ENCODE results near the gene RHBG.

The RHBG gene

DNA sequence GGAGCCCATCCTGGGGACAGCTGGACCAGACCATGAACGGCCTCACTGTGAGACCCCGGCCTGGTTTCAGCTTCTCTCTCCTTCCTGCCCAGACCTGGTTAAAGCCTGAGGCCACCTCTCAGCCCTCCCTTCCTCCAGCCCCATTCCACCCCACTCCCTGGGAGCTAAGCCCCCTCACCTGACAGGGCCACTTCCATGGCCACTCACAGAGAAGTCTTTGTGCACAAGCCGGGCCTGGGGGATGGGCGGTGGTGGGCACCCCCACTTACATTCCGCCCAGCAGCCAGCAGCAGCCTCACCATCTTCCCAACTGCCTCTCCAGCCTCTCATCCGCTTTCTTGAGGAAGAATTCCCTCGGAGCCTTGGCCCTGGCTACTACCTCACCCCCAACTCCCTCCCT is 40.4 kb downstream of the RHBG start:
- DNase-seq, result no peak

DNA sequence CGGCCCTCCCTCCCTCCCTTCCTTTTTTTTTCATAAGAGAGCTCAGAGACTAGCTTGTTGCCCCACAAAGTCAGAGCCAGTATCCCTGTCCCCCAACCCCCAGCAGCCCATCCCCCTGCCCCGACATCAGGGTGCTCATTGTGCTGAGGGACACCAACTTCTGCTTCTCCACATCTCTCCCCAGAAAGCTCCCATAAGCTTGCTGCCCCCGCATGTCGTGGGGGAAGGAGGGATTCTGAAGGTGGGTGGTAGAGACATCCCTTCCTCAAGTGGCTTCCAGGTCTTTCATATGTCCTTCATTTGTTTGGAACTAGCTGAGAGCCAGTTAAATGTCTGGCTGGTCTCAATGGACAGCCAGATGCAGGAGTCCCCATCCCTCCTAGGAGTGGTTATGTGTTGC is 41.2 kb downstream of the RHBG start:
- DNase-seq, result no peak

DNA sequence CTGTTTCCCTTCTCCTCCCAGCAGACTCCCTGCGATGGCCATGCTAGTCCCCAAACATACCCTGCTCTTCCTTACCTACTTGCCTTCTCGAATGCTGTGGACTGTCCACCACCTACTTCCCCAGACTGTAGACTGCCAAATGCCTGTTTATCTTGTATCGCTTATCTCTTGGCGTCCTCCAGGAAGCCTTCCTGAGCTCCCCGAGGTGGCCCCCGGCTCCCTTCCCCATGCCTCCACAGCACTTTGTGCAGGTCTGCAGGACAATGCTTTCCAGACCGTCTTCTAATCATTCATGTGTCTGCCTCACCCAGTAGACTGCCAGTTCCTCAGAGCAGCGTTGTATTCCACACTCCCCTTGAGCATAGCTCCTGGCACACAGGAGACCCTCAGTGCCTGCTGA is 41.7 kb downstream of the RHBG start:
- DNase-seq, result no peak

DNA sequence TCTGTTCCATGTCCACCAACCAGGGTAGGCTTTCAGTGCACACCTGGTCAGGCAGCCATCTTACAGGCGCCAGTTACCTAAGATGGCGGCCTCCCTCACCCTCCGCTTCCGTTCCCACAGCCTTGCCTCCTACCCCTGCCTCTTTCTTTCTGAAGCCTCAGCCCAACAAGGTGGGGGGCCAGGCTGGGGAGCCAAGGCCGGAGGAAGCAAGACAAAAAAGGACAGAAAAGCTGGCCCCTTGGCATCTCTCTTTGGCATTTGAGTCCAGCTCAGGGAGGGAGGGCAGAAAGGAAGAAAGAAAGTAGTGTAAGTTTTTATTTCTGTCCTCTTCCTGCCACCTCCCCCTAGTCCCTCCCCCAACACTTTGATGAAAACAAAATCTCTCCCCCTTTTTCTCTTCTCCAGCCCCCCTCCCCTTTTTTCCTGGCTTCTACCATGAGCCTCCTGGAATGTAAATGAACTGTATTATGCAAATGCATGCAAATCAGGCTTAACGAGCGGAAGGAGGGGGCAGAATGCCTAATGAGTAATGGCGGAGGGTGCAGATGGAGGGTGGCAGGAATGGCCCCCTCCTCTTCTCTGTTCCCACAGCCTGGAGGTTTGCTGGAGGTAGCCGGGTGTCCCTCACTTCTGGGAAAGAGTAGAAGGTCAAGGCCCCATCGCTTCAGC is 43.8 kb downstream of the RHBG start:
- no peak for DNase-seq

- DNase-seq, result no peak
These were observed 44.6 kb downstream of the RHBG start for GRCh38 chr1:156413391-156414246.

- no peak for DNase-seq
These were observed 45.6 kb downstream of the RHBG start for GRCh38 chr1:156414461-156415064.

DNA sequence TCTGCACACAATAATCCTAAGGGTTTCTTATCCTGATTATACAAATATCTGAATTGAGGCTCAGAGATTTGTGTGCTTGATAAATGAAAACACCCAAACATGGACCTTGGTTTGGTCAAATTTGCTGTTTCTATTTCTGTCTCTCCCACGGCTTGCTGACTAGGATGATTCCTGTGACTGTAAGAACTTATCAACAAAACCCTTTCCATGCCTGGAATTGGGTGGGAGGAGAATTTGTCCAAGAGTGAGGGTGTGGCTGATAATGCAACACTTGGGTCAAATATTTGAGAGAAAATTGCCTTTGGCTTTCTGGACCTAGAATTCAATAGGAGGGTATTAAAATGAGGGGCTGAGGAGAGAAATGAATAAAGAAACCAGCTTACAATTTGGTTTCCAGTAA is 48.0 kb downstream of the RHBG start:
- DNase-seq, result no peak

- DNase-seq, result no peak
These were observed 48.5 kb downstream of the RHBG start for GRCh38 chr1:156417401-156418020.

GRCh38 chr1:156418416-156419070 is 49.5 kb downstream of the RHBG start:
- DNase-seq, result no peak

- no peak for DNase-seq
These were observed 50.8 kb downstream of the RHBG start for GRCh38 chr1:156419854-156420204.

DNA sequence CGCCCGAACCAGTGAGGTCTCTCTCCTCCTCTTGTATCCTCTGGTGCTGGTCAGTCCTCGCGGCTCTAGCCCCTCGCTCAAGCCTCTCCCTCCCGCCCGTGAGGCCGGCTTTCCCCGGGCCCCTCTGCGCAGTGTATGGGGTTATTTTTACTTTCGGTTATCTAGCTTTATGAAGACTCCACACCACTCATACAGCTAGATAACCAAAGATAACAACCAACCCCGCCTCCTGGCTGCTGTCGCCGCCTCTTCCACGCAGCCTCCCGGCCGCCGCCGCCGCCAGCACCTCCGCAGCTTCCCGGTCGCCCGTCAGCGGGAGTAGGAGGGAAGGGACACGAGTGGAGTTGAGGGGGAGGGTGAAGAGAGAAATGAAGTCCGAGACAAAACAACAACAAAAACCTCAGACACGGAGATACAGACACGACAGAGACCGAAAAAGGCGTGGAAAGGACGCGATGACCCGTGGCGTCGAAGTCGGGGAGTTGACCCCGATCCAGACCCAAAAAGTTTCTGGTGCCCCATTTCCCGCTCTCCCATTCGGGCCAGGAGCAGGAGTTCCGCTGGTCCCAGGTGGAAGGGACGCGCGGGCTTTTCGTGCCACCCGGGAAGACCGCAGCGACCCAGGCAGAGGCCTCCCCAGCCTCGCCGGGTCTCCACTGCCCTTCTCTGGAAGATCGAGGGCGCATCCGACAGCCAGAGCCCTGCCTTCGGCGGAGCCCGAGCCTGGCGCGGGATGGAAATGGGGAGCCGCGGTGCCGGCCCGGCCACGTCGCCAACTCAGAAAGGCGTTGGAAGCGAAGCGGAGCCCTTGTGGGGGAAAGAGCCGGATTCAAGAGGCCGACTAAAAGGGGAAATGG is 51.4 kb downstream of the RHBG start:
- no peak for DNase-seq

DNA sequence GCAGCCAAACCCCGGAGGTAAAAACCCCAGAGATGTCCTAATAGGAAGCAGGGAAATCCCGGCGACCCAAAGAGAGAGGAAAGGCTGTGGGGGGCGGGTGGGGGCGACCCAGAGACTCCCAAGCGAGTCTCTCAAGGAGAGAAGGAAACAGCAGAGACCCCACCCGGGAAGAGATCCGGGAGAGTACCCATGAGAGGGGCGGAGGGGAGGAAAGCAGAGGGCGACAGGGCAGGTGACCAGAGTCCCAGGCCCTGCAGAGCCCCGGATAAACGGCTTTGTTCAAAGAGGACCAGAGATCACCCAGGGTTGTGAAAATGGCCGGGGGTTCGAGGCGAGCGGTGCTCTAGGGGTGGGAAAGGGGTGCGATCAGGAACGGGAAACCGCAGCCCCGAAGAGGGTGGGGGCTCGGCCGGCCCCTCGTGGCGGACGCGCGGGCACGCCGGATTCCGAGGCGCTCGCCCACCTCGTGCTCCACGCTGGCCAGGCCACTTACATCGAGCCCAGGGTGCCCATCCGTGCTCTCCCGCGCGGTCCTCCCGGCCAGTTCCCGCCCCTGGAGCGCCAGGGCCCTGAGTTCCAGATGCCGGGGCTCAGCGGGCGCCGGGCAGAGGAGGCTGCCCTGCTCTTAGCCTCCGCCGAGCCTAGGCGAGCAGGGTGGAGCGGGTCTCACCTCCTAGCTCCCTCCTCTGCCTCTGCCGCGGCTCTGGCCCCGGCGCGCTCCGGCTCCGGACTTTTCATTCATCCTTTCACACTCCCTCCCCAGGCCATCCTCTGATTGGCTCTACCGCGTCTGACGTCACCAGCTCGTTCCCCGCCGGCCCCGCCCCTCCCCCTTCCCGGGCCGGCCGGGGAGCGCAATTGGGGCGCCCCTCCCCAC is 52.3 kb downstream of the RHBG start:
- no peak for DNase-seq

- no peak for DNase-seq
These were observed 53.1 kb downstream of the RHBG start for GRCh38 chr1:156421939-156422601.

DNA sequence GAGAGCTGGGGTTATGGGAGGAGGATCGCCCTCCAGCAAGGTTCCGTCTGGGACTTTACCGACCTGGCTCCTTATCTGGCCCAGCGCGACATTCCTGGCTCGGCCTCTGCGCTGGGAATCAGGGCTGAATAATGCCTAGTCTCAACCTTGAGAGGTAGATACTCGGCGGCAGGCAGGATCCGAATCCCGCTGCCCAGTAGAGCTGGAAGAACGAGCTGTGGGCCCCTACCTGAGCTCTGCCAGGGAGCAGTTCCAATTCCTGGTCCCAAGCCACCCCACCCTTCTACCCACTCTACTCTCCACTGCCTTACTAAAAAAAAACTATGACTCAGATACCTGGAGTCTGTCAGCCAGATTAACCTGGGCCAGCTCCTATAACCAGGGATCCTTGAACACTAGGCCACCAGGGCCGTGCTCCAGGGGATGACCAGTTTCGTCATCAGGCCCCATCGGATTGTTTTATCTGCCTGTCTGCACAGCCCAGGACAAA is 53.6 kb downstream of the RHBG start:
- DNase-seq, result no peak

- DNase-seq, result no peak
These were observed 54.7 kb downstream of the RHBG start for GRCh38 chr1:156423422-156424352.

GRCh38 chr1:156424806-156425432 is 55.9 kb downstream of the RHBG start:
- no peak for DNase-seq

DNA sequence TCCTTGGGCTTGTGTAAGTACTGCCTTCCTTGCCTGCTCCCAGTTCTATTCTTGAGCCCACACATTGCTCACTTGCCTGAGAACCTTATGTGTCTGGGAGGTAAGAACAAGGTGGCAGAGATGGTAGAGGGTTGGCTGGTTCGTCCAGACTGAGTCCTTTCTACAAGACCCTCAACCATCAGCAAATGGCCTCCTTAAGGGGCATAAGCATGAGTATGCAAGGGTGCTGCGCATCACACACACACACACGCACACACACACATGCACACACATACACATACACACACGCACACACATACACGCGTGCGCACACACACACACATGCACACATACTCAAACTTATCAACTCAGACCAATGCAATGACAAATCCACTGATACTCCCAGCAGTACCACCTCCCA is 56.9 kb downstream of the RHBG start:
- no peak for DNase-seq

GRCh38 chr1:156427957-156428356 is 58.9 kb downstream of the RHBG start:
- DNase-seq, result no peak
